ENCODE measurements around the gene C18orf54. TPM values are rescaled to one million over a fixed set of nuclear protein-coding genes. Genes with fewer than 3 reads are reported as not detected.

C18orf54 gene
- total and polyA plus RNA-seq, 2 of the 4 experiments (the other 2 are of a cell fraction): 2.2 to 3.0 TPM

Small RNA genes lying within 50 kb of the gene (microRNA-seq; reads per million reads assigned to microRNA genes)
- gene SNRPGP2 (ENCODE audit: insufficient read depth, insufficient read length): not detected

Small RNA genes lying within 50 kb of the gene (small RNA-seq; reads per million reads assigned to genes)
- 0 to 6.0 (median 0) reads per million in 5 experiments for gene SNRPGP2

Other genes starting within 250 kb of the C18orf54 start
- gene MBD2, start 133.2 kb upstream of the C18orf54 start, total RNA-seq (2012; rRNA removed): 9.7 and 27.5 TPM in 2 replicates
- gene MBD2, start 133.2 kb upstream of the C18orf54 start, polyA plus RNA-seq (2012; rRNA removed): 14.8 and 29.5 TPM in 2 replicates
- gene POLI, start 88.4 kb upstream of the C18orf54 start, total RNA-seq (2012; rRNA removed): 11.3 and 14.7 TPM in 2 replicates
- gene POLI, start 88.4 kb upstream of the C18orf54 start, polyA plus RNA-seq (2012; rRNA removed): 10.8 and 13.2 TPM in 2 replicates
- gene STARD6, start within 50 bp of the C18orf54 start, total RNA-seq (2012; rRNA removed): 0.28 TPM in 1 of 2 replicates, not detected in the other
- gene STARD6, start within 50 bp of the C18orf54 start, polyA plus RNA-seq (2012; rRNA removed): not detected in 2 replicates
- not detected in 2 replicates for gene DYNAP, start 233.3 kb downstream of the C18orf54 start, total RNA-seq (2012; rRNA removed)
- gene DYNAP, start 233.3 kb downstream of the C18orf54 start, polyA plus RNA-seq (2012; rRNA removed): not detected in 2 replicates